Loucy (cell line): ENCODE measurements around the gene MYPOP.

Source experiments
- H2AFZ ChIP-seq: fragments of 200-600 bp; sonication (generic); 2 replicates; pipeline ENCODE4 v1.6.0; 2016; ENCODE audit warnings: antibody characterized with exemption, mild to moderate bottlenecking, low read length, moderate library complexity
- H3F3A ChIP-seq: fragments of 200-600 bp; 2 replicates; pipeline ENCODE4 v1.6.0; 2016; ENCODE audit warnings: antibody characterized with exemption, low read depth, mild to moderate bottlenecking
- H3K27me3 ChIP-seq: fragments of 200-600 bp; sonication (generic); 2 replicates; pipeline ENCODE4 v1.6.1; 2014; ENCODE audit warnings: low read length, mild to moderate bottlenecking; ENCODE audit not compliant: insufficient read depth, poor library complexity, severe bottlenecking
- H3K36me3 ChIP-seq: fragments of 200-600 bp; sonication (generic); 2 replicates; pipeline ENCODE4 v1.6.1; 2016; ENCODE audit warnings: low read length; ENCODE audit not compliant: insufficient read depth
- H3K4me1 ChIP-seq: fragments of 200-600 bp; sonication (generic); 2 replicates; pipeline ENCODE4 v1.5.1; 2014; ENCODE audit warnings: low read length, mild to moderate bottlenecking; ENCODE audit not compliant: insufficient read depth, poor library complexity, severe bottlenecking
- H3K4me2 ChIP-seq: fragments of 200-600 bp; sonication (generic); 2 replicates; pipeline ENCODE4 v1.6.0; 2014; ENCODE audit warnings: antibody characterized with exemption, low read length, low read depth, mild to moderate bottlenecking; ENCODE audit not compliant: poor library complexity, severe bottlenecking
- H3K4me3 ChIP-seq: fragments of 200-600 bp; sonication (generic); 2 replicates; pipeline ENCODE4 v1.5.1; 2014; ENCODE audit warnings: low read length, mild to moderate bottlenecking, mixed read lengths; ENCODE audit not compliant: poor library complexity, severe bottlenecking
- H3K79me2 ChIP-seq: fragments of 200-600 bp; sonication (generic); 2 replicates; pipeline ENCODE4 v1.6.1; 2014; ENCODE audit warnings: low read length; ENCODE audit not compliant: insufficient read depth
- H3K9ac ChIP-seq: fragments of 200-600 bp; sonication (generic); 2 replicates; pipeline ENCODE4 v1.6.0; 2014; ENCODE audit warnings: mild to moderate bottlenecking, low read depth, low read length, moderate library complexity; ENCODE audit not compliant: poor library complexity, severe bottlenecking
- H3K9me2 ChIP-seq: fragments of 200-600 bp; sonication (generic); replicated peaks from 2 replicates; pipeline ENCODE4 v1.6.1; 2016; ENCODE audit warnings: low read depth, low read length, mixed read lengths
- H3K9me3 ChIP-seq: fragments of 200-600 bp; sonication (generic); 2 replicates; pipeline ENCODE4 v1.6.1; 2014; ENCODE audit warnings: mild to moderate bottlenecking, antibody characterized with exemption, low read length, low read depth; ENCODE audit not compliant: insufficient read depth
- H4K20me1 ChIP-seq: fragments of 200-600 bp; sonication (generic); 2 replicates; pipeline ENCODE4 v1.6.0; 2014; ENCODE audit warnings: antibody characterized with exemption, low read length, mild to moderate bottlenecking; ENCODE audit not compliant: insufficient read depth, poor library complexity, severe bottlenecking
- CTCF ChIP-seq: fragments of 200-600 bp; sonication (generic); conservative IDR thresholded peaks from 2 replicates; pipeline ENCODE4 v1.5.1; 2014; ENCODE audit warnings: mild to moderate bottlenecking, antibody characterized with exemption, low read length
- EZH2phosphoT487 ChIP-seq: fragments of 200-600 bp; IDR thresholded peaks from 2 replicates; pipeline ENCODE4 v1.6.1; 2018; ENCODE audit warnings: antibody characterized with exemption, mild to moderate bottlenecking, moderate library complexity, borderline replicate concordance

Gene MYPOP

GRCh38 chr19:45852145-45852750, 50.2 kb downstream of the MYPOP start:
- Histone ChIP-seq H3K4me2 (no peak overlapping the region), H2AFZ (no peak overlapping the region), H3K9me2 (no peaks in the 10 kb centered on the region), H3K4me3 (no peak overlapping the region), H3K36me3 (peaks cover 51% of the 10 kb centered on the region; the same call in 1 of the 2 replicates), H3K9me3 (no peaks in the 10 kb centered on the region), H3K79me2 (peaks cover 6% of the 10 kb centered on the region; the same call in 1 of the 2 replicates), H3K4me1 (no peaks in the 10 kb centered on the region), H3F3A (no peaks in the 10 kb centered on the region), H3K27me3 (no peaks in the 10 kb centered on the region), H4K20me1 (peaks cover 6% of the 10 kb centered on the region), H3K9ac (no peak overlapping the region)
- TF ChIP-seq EZH2phosphoT487 (no peak), CTCF (no peak)

- no peaks in the 10 kb centered on the region for H3K4me1 ChIP-seq
- H3K79me2 ChIP-seq = no peaks in the 10 kb centered on the region
- H3K4me3 ChIP-seq = no peak overlapping the region
- no peaks in the 10 kb centered on the region for H3K9me2 ChIP-seq
- no peak overlapping the region for H2AFZ ChIP-seq
- no peaks in the 10 kb centered on the region for H3K9me3 ChIP-seq
- TF ChIP-seq EZH2phosphoT487 = no peak
- TF ChIP-seq CTCF = peak; percentile 53
- H3K27me3 ChIP-seq = no peaks in the 10 kb centered on the region
- no peaks in the 10 kb centered on the region for H3F3A ChIP-seq
- H4K20me1 ChIP-seq = peaks cover 3% of the 10 kb centered on the region
- no peak overlapping the region for H3K4me2 ChIP-seq
- peaks cover 60% of the 10 kb centered on the region; the same call in 1 of the 2 replicates for H3K36me3 ChIP-seq
- no peak overlapping the region for H3K9ac ChIP-seq
These were observed 53.5 kb downstream of the MYPOP start for GRCh38 chr19:45848922-45849321.

- no peak for TF ChIP-seq CTCF
- TF ChIP-seq EZH2phosphoT487 = no peak
These were observed 54.8 kb downstream of the MYPOP start for GRCh38 chr19:45847663-45848062.

More at GRCh38 chr19:45847663-45848062, 54.8 kb downstream of the MYPOP start:
- Histone ChIP-seq H3K4me1 (no peaks in the 10 kb centered on the region), H3F3A (no peaks in the 10 kb centered on the region), H3K9me2 (no peaks in the 10 kb centered on the region), H3K4me2 (no peak overlapping the region), H3K9ac (no peak overlapping the region), H3K36me3 (peaks cover 61% of the 10 kb centered on the region; the same call in 1 of the 2 replicates), H3K27me3 (no peaks in the 10 kb centered on the region), H3K4me3 (no peak overlapping the region), H3K79me2 (no peaks in the 10 kb centered on the region), H2AFZ (no peak overlapping the region), H3K9me3 (no peaks in the 10 kb centered on the region), H4K20me1 (peaks cover 3% of the 10 kb centered on the region)
